Measurements from ENCODE around the gene TSR3.

- TF ChIP-seq EP300 (IDR thresholded peaks at IDR 0.05) (no peak), CTCF (IDR thresholded peaks at IDR 0.05) (no peak), POLR2A (IDR thresholded peaks at IDR 0.05) (no peak), POLR2AphosphoS5 (IDR thresholded peaks at IDR 0.05) (no peak)
Observed at GRCh38 chr16:1387331-1387730, 35.7 kb upstream of the TSR3 start.

All from stomach (tissue), 4 donors.